ENCODE results near the gene TUBA3E. TPM values are rescaled to one million over a fixed set of nuclear protein-coding genes. Genes with fewer than 3 reads are reported as not detected.
A peak's percentile ranks its signal among the peaks of the same experiment; 100 is the strongest.
"Not testable (repeated sequence)": the region's sequence is repeated elsewhere in the genome, so short reads cannot be mapped to it uniquely, and the experiment has no call there.

Gene TUBA3E
- total RNA-seq, 2 donors from 2014 or later: not detected

DNA sequence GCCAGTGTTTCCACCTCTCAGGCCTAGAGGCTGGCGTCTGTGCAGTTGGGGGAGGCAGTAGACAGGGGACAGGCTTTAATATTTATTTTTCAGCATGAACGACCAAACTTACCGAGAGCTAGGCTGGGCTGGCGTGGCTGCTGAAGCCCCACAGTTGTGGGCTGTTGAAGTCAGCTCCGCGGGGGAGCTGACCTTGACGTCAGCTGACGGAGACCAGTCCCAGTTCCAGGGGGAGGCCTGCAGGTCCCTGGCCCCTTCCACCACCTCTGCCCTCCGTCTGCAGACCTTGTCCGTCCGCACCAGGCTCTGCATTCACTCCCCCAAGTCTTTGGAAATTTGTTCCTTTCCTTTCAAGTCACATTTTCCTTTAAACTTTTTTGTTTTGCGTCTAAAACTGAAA lies 33.4 kb upstream of the TUBA3E start:
- DNase-seq: peak; percentile 45

DNA sequence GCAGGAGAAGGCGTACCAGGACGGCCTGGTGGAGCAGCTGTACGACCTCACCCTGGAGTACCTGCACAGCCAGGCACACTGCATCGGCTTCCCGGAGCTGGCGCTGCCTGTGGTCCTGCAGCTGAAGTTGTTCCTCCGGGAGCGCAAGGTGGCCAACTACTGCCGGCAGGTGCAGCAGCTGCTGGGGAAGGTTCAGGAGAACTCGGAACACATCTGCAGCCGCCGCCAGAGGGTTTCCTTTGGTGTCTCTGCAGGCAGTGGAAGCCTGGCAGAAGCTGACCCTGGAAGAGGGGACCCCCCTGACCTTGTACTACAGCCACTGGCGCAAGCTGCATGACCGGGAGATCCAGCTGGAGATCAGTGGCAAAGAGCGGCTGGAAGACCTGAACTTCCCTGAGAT lies 32.7 kb upstream of the TUBA3E start:
- H3K4me3 ChIP-seq (ENCODE audit: low read length); H3K27me3 Mint-ChIP-seq (ENCODE audit: insufficient read depth); H3K27ac Mint-ChIP-seq; H3K36me3 ChIP-seq (ENCODE audit: control insufficient read depth, insufficient read depth, low read length); H3K4me1 Mint-ChIP-seq; DNase-seq; H3K9me3 ChIP-seq (ENCODE audit: control insufficient read depth, low read length); H3K36me3 Mint-ChIP-seq (ENCODE audit: low read depth); H3K9ac ChIP-seq (ENCODE audit: extremely low read depth, low read length, poor library complexity, severe bottlenecking); H3K4me1 ChIP-seq (ENCODE audit: control insufficient read depth, insufficient read depth, low read length); H3K4me3 Mint-ChIP-seq; H3K27me3 ChIP-seq (ENCODE audit: control insufficient read depth, insufficient read depth, low read length, poor library complexity, severe bottlenecking); H3K27ac ChIP-seq (ENCODE audit: low read depth, low read length): not testable (repeated sequence)
- WGBS, 2 experiments (ENCODE audit: insufficient coverage in 1 of 2, insufficient read length in 1 of 2): 92 to 94% methylated on average over 7 to 15 of the region's 15 CpGs
- H3K9me3 Mint-ChIP-seq: peaks cover 10% of the 10 kb centered on the region

More for the DNA sequence above, 33.4 kb upstream of the TUBA3E start:
- Histone ChIP-seq H3K4me1 (ENCODE audit: control insufficient read depth, insufficient read depth, low read length) (no peaks in the 10 kb centered on the region), H3K36me3 (ENCODE audit: control insufficient read depth, insufficient read depth, low read length) (no peaks in the 10 kb centered on the region), H3K9me3 (ENCODE audit: control insufficient read depth, low read length) (no peaks in the 10 kb centered on the region), H3K27me3 (ENCODE audit: control insufficient read depth, insufficient read depth, low read length, poor library complexity, severe bottlenecking) (no peaks in the 10 kb centered on the region), H3K27ac (ENCODE audit: low read depth, low read length) (no peak overlapping the region), H3K9ac (ENCODE audit: extremely low read depth, low read length, poor library complexity, severe bottlenecking) (no peak overlapping the region), H3K4me3 (ENCODE audit: low read length) (no peak overlapping the region)
- Mint-ChIP-seq H3K4me3 (no peak overlapping the region), H3K27ac (no peak overlapping the region), H3K36me3 (ENCODE audit: low read depth) (no peaks in the 10 kb centered on the region), H3K4me1 (no peaks in the 10 kb centered on the region), H3K27me3 (ENCODE audit: insufficient read depth) (peaks cover 9% of the 10 kb centered on the region), H3K9me3 (peaks cover 10% of the 10 kb centered on the region)
- WGBS, 2 experiments (ENCODE audit: insufficient coverage in 1 of 2, insufficient read length in 1 of 2): 55 to 85% methylated on average over 4 to 12 of the region's 12 CpGs
- TF ChIP-seq, protein P1, sequence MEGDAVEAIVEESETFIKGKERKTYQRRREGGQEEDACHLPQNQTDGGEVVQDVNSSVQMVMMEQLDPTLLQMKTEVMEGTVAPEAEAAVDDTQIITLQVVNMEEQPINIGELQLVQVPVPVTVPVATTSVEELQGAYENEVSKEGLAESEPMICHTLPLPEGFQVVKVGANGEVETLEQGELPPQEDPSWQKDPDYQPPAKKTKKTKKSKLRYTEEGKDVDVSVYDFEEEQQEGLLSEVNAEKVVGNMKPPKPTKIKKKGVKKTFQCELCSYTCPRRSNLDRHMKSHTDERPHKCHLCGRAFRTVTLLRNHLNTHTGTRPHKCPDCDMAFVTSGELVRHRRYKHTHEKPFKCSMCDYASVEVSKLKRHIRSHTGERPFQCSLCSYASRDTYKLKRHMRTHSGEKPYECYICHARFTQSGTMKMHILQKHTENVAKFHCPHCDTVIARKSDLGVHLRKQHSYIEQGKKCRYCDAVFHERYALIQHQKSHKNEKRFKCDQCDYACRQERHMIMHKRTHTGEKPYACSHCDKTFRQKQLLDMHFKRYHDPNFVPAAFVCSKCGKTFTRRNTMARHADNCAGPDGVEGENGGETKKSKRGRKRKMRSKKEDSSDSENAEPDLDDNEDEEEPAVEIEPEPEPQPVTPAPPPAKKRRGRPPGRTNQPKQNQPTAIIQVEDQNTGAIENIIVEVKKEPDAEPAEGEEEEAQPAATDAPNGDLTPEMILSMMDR (conservative IDR thresholded peaks at IDR 0.05): no peak

- H3K27ac Mint-ChIP-seq; H3K9me3 ChIP-seq (ENCODE audit: control insufficient read depth, low read length); H3K4me3 ChIP-seq (ENCODE audit: low read length); H3K4me1 Mint-ChIP-seq; DNase-seq; H3K36me3 Mint-ChIP-seq (ENCODE audit: low read depth); H3K4me3 Mint-ChIP-seq; H3K9ac ChIP-seq (ENCODE audit: extremely low read depth, low read length, poor library complexity, severe bottlenecking); H3K36me3 ChIP-seq (ENCODE audit: control insufficient read depth, insufficient read depth, low read length); H3K27ac ChIP-seq (ENCODE audit: low read depth, low read length); H3K4me1 ChIP-seq (ENCODE audit: control insufficient read depth, insufficient read depth, low read length); H3K27me3 ChIP-seq (ENCODE audit: control insufficient read depth, insufficient read depth, low read length, poor library complexity, severe bottlenecking); H3K27me3 Mint-ChIP-seq (ENCODE audit: insufficient read depth): not testable (repeated sequence)
- WGBS, 2 experiments (ENCODE audit: insufficient coverage in 1 of 2, insufficient read length in 1 of 2): 97 to 98% methylated on average over 8 to 12 of the region's 18 CpGs
- peaks cover 10% of the 10 kb centered on the region for H3K9me3 Mint-ChIP-seq
These were observed 32.1 kb upstream of the TUBA3E start for GRCh38 chr2:130230376-130230775.

DNA sequence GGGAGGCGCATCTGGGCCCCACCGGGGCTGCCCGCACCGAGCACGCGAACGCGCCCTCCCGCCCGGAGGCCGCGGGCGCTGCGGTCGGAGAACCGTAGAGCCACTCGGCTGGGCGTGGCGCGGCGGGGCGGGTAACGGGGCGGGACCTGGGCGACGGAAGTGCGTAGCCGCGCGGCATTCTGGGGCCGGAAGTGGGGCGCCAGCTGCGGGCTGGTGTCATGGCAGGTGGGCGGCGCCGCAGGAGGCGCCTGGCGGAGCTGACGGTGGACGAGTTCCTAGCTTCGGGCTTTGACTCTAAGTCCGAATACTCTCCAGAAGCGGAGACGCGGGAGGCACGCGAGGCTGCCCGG lies 30.9 kb upstream of the TUBA3E start:
- Mint-ChIP-seq H3K9me3 (peaks cover 10% of the 10 kb centered on the region), H3K27me3 (ENCODE audit: insufficient read depth) (peaks cover 10% of the 10 kb centered on the region)
- not testable (repeated sequence) for H3K9ac ChIP-seq (ENCODE audit: extremely low read depth, low read length, poor library complexity, severe bottlenecking); H3K9me3 ChIP-seq (ENCODE audit: control insufficient read depth, low read length); H3K4me3 Mint-ChIP-seq; H3K27me3 ChIP-seq (ENCODE audit: control insufficient read depth, insufficient read depth, low read length, poor library complexity, severe bottlenecking); H3K27ac Mint-ChIP-seq; H3K4me3 ChIP-seq (ENCODE audit: low read length); H3K4me1 Mint-ChIP-seq; H3K4me1 ChIP-seq (ENCODE audit: control insufficient read depth, insufficient read depth, low read length); H3K36me3 Mint-ChIP-seq (ENCODE audit: low read depth); H3K36me3 ChIP-seq (ENCODE audit: control insufficient read depth, insufficient read depth, low read length); H3K27ac ChIP-seq (ENCODE audit: low read depth, low read length)
- WGBS, 2 experiments (ENCODE audit: insufficient coverage in 1 of 2, insufficient read length in 1 of 2): 94 to 97% methylated on average over 19 to 48 of the region's 48 CpGs
- DNase-seq: peak; percentile 42

- not testable (repeated sequence) for H3K9me3 ChIP-seq (ENCODE audit: control insufficient read depth, low read length); H3K27me3 ChIP-seq (ENCODE audit: control insufficient read depth, insufficient read depth, low read length, poor library complexity, severe bottlenecking); H3K36me3 ChIP-seq (ENCODE audit: control insufficient read depth, insufficient read depth, low read length); H3K4me3 ChIP-seq (ENCODE audit: low read length); H3K27ac Mint-ChIP-seq; H3K27ac ChIP-seq (ENCODE audit: low read depth, low read length); H3K4me1 ChIP-seq (ENCODE audit: control insufficient read depth, insufficient read depth, low read length); H3K4me3 Mint-ChIP-seq; H3K9ac ChIP-seq (ENCODE audit: extremely low read depth, low read length, poor library complexity, severe bottlenecking); DNase-seq; H3K36me3 Mint-ChIP-seq (ENCODE audit: low read depth); H3K4me1 Mint-ChIP-seq
- 94 to 95% methylated on average over 29 to 69 of the region's 69 CpGs for WGBS, 2 experiments (ENCODE audit: insufficient coverage in 1 of 2, insufficient read length in 1 of 2)
- Mint-ChIP-seq H3K9me3 (peaks cover 10% of the 10 kb centered on the region), H3K27me3 (ENCODE audit: insufficient read depth) (peaks cover 13% of the 10 kb centered on the region)
These were observed 30.4 kb upstream of the TUBA3E start for GRCh38 chr2:130228467-130229160.

DNA sequence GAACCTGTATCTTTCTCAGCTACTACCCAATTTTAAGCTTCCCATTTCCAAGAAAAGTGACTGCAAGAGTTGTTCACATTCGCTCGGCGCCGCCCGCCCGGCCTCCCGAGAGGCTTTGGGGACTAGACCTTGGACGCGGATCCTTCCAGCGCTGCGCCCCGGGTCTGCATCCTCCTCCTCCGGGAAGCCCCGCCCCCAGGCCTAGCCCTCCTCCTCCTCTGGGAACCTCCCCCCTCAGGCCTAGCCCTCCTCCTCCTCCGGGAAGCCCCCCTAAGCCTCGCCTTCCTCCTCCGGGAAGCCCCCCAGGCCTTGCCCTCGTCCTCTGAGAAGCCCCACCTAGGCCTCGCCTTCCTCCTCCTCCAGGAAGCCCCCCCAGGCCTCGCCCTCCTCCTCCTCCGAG lies 29.8 kb upstream of the TUBA3E start:
- H3K36me3 Mint-ChIP-seq (ENCODE audit: low read depth); H3K4me1 Mint-ChIP-seq; H3K36me3 ChIP-seq (ENCODE audit: control insufficient read depth, insufficient read depth, low read length); H3K27ac ChIP-seq (ENCODE audit: low read depth, low read length); H3K27ac Mint-ChIP-seq; H3K4me1 ChIP-seq (ENCODE audit: control insufficient read depth, insufficient read depth, low read length); H3K27me3 ChIP-seq (ENCODE audit: control insufficient read depth, insufficient read depth, low read length, poor library complexity, severe bottlenecking); H3K4me3 Mint-ChIP-seq; H3K9me3 ChIP-seq (ENCODE audit: control insufficient read depth, low read length); H3K9ac ChIP-seq (ENCODE audit: extremely low read depth, low read length, poor library complexity, severe bottlenecking); H3K4me3 ChIP-seq (ENCODE audit: low read length): not testable (repeated sequence)
- peak; percentile 44 for DNase-seq
- Mint-ChIP-seq H3K27me3 (ENCODE audit: insufficient read depth) (peaks cover 13% of the 10 kb centered on the region), H3K9me3 (peaks cover 10% of the 10 kb centered on the region)
- 93% methylated on average over 20 of the region's 21 CpGs; no CpG with 5 or more reads in 1 of the 2 experiments for WGBS, 2 experiments (ENCODE audit: insufficient coverage in 1 of 2, insufficient read length in 1 of 2)
